Kidney epithelial cell (primary cell): ENCODE results near the gene CYFIP1. TPM values are rescaled to one million over a fixed set of nuclear protein-coding genes. Genes with fewer than 3 reads are reported as not detected.
"Not testable (repeated sequence)": the region's sequence is repeated elsewhere in the genome, so short reads cannot be mapped to it uniquely, and the experiment has no call there.

ENCODE experiments used
- DNase-seq: peaks from one replicate; pipeline ENCODE4 v3.0.0-alpha.2; 2010; ENCODE audit warnings: low read depth
- H3K27me3 ChIP-seq: 2 replicates; pipeline ENCODE4 v1.6.0; 2011; ENCODE audit warnings: low read length; ENCODE audit not compliant: control insufficient read depth, insufficient read depth
- H3K36me3 ChIP-seq: 2 replicates; pipeline ENCODE4 v1.5.1; 2011; ENCODE audit warnings: low read length; ENCODE audit not compliant: control insufficient read depth, insufficient read depth
- H3K4me3 ChIP-seq: 2 replicates; pipeline ENCODE4 v1.5.1; 2011; ENCODE audit warnings: low read depth, mild to moderate bottlenecking, control low read depth, low read length
- CTCF ChIP-seq: IDR thresholded peaks from 2 replicates; pipeline ENCODE4 v1.5.1; 2011; ENCODE audit warnings: mild to moderate bottlenecking, moderate library complexity, low read length, control low read depth, inconsistent platforms; ENCODE audit not compliant: insufficient read depth, poor library complexity, severe bottlenecking
- total RNA-seq: library from RNA; depleted of rRNA; stranded (reverse); fragments of >200 nt; gene quantifications from 2 replicates; pipeline ENCODE4 v1.2.3, GENCODE V29; 2015

The CYFIP1 gene
- total RNA-seq, 1 donor from 2014 or later: 110 TPM

- no peaks in the 10 kb centered on the region for H3K36me3 ChIP-seq
Measured at GRCh38 chr15:23003736-23004135, 23.6 kb upstream of the CYFIP1 start.

GRCh38 chr15:23002920-23003319 is 22.8 kb upstream of the CYFIP1 start:
- no peak for DNase-seq
- TF ChIP-seq CTCF: no peak
- no peak overlapping the region for H3K4me3 ChIP-seq
- no peaks in the 10 kb centered on the region for H3K36me3 ChIP-seq
- H3K27me3 ChIP-seq: no peaks in the 10 kb centered on the region

More at GRCh38 chr15:23003736-23004135, 23.6 kb upstream of the CYFIP1 start:
- DNase-seq: no peak
- TF ChIP-seq CTCF: no peak
- H3K27me3 ChIP-seq: no peaks in the 10 kb centered on the region
- H3K4me3 ChIP-seq: no peak overlapping the region

GRCh38 chr15:22995795-22996194 is 15.6 kb upstream of the CYFIP1 start:
- H3K36me3 ChIP-seq: no peaks in the 10 kb centered on the region
- no peaks in the 10 kb centered on the region for H3K27me3 ChIP-seq
- H3K4me3 ChIP-seq: no peak overlapping the region
- TF ChIP-seq CTCF: no peak
- no peak for DNase-seq

- no peak for DNase-seq
- TF ChIP-seq CTCF: no peak
- Histone ChIP-seq H3K36me3 (no peaks in the 10 kb centered on the region), H3K4me3 (no peak overlapping the region), H3K27me3 (no peaks in the 10 kb centered on the region)
Measured at GRCh38 chr15:22992024-22992326, 11.8 kb upstream of the CYFIP1 start.

- TF ChIP-seq CTCF: peak; percentile 2
- no peak for DNase-seq
- Histone ChIP-seq H3K36me3 (no peaks in the 10 kb centered on the region), H3K27me3 (no peaks in the 10 kb centered on the region), H3K4me3 (no peak overlapping the region)
Measured at GRCh38 chr15:22989576-22990477, 9.7 kb upstream of the CYFIP1 start.

GRCh38 chr15:22988811-22989210 is 8.6 kb upstream of the CYFIP1 start:
- no peak for DNase-seq
- Histone ChIP-seq H3K4me3 (no peak overlapping the region), H3K36me3 (no peaks in the 10 kb centered on the region), H3K27me3 (no peaks in the 10 kb centered on the region)
- no peak for TF ChIP-seq CTCF

GRCh38 chr15:22981931-22982330 is 1.8 kb upstream of the CYFIP1 start:
- not testable (repeated sequence) for H3K4me3 ChIP-seq, H3K36me3 ChIP-seq, DNase-seq, H3K27me3 ChIP-seq
